HepG2 (cell line): Measurements from ENCODE around the gene MECR. TPM values are rescaled to one million over a fixed set of nuclear protein-coding genes. Genes with fewer than 3 reads are reported as not detected.
A peak's percentile ranks its signal among the peaks of the same experiment; 100 is the strongest.

ENCODE experiments used
- ATAC-seq: fragments of 200-7000 bp; cut with Tn5 transposase; 3 replicates; pipeline ENCODE4 v1.9.1; 2020; ENCODE audit warnings: mild to moderate bottlenecking, moderate library complexity
- BruUV-seq: library from RNA; stranded (reverse); fragments of 400-500 nt; replicated peaks from 2 replicates; lab custom pipeline; 2021; lab: Mats Ljungman, UMichigan
- CTCF ChIA-PET: fragments of 300-600 bp; formaldehyde crosslinking; extraction: SDS; loops from one replicate; lab custom pipeline; 2021; ENCODE audit warnings: low total read pairs, inconsistent platforms, low intra/inter-chr PET ratio; lab: Yijun Ruan, JAX
- POLR2A ChIA-PET: fragments of 350-600 bp; sonication (Branson Sonifier 250); formaldehyde crosslinking; loops from one replicate; lab custom pipeline; 2020; ENCODE audit warnings: antibody characterized with exemption, inconsistent platforms; lab: Yijun Ruan, JAX
- DNase-seq: peaks from one replicate; pipeline ENCODE4 v3.0.0-alpha.2; 2015; ENCODE audit warnings: low spot score
- FAIRE-seq: peaks from 3 replicates; lab custom pipeline; 2011; peaks lifted over from hg19 to GRCh38; lab: Jason Lieb, UNC
- H2AFZ ChIP-seq: one replicate; pipeline ENCODE4 v1.6.1; 2011; ENCODE audit warnings: low read length, inconsistent platforms
- H3K27ac ChIP-seq: fragments of 300-600 bp; 3 replicates; pipeline ENCODE4 v1.8.0; 2011; ENCODE audit warnings: mixed run types, mild to moderate bottlenecking, mixed read lengths, low read length, inconsistent platforms; ENCODE audit not compliant: insufficient read depth; ENCODE audit errors: extremely low read length
- H3K27me3 ChIP-seq, 2 experiments: fragments of 200-600 bp in 1 of 2; 2 replicates in 1 of 2; 3 replicates in 1 of 2; pipeline versions ENCODE4 v1.6.0 to v1.8.0; 2011; ENCODE audit warnings: low read length in 2 of 2, mild to moderate bottlenecking in 2 of 2, moderate library complexity in 2 of 2, inconsistent platforms in 1 of 2; ENCODE audit not compliant: insufficient read depth in 2 of 2, control insufficient read depth in 1 of 2
- H3K36me3 ChIP-seq, 2 experiments: fragments of 200-600 bp in 1 of 2; replicated peaks in 1 of 2; 2 replicates in 1 of 2; 3 replicates in 1 of 2; pipeline versions ENCODE4 v1.5.1 to v1.8.0; 2011; ENCODE audit warnings: low read length in 2 of 2, inconsistent platforms in 1 of 2; ENCODE audit not compliant: insufficient read depth in 2 of 2, control insufficient read depth in 1 of 2
- H3K4me1 ChIP-seq: 2 replicates; pipeline ENCODE4 v1.5.1; 2012; ENCODE audit warnings: low read length, inconsistent platforms; ENCODE audit not compliant: insufficient read depth
- H3K4me2 ChIP-seq: 2 replicates; pipeline ENCODE4 v1.6.0; 2011; ENCODE audit warnings: low read depth, low read length, inconsistent platforms
- H3K4me3 ChIP-seq, 3 experiments: fragments of 200-600 bp in 1 of 3; sonication (generic), shearing (Covaris generic) in 1 of 3; replicated peaks in 1 of 3; 2 replicates each; pipeline ENCODE4 v1.5.1; 2011 to 2016; ENCODE audit warnings: low read length in 3 of 3, inconsistent platforms in 2 of 3, low read depth in 2 of 3, mild to moderate bottlenecking in 2 of 3, control low read depth in 1 of 3, mixed read lengths in 1 of 3; ENCODE audit not compliant: insufficient read depth in 1 of 3
- H3K79me2 ChIP-seq: one replicate; pipeline ENCODE4 v1.6.1; 2011; ENCODE audit warnings: low read length, inconsistent platforms; ENCODE audit not compliant: insufficient read depth
- H3K9ac ChIP-seq: 2 replicates; pipeline ENCODE4 v1.6.0; 2011; ENCODE audit warnings: mild to moderate bottlenecking, low read depth, low read length, inconsistent platforms; ENCODE audit not compliant: insufficient read depth
- H3K9me3 ChIP-seq: 2 replicates; pipeline ENCODE4 v1.5.1; 2012; ENCODE audit warnings: mild to moderate bottlenecking, low read length
- H4K20me1 ChIP-seq: 2 replicates; pipeline ENCODE4 v1.6.0; 2011; ENCODE audit warnings: inconsistent platforms, mild to moderate bottlenecking, low read length, moderate library complexity; ENCODE audit not compliant: insufficient read depth
- ATF6 ChIP-seq: sonication (generic); formaldehyde crosslinking; conservative IDR thresholded peaks from 2 replicates; pipeline ENCODE4 v1.4.0; 2020; ENCODE audit warnings: missing genetic modification reagents
- ERF ChIP-seq: IDR thresholded peaks from 2 replicates; pipeline ENCODE4 v1.6.1; 2018; ENCODE audit warnings: missing biosample characterization, missing genetic modification reagents
- GATA4 ChIP-seq: sonication (generic); IDR thresholded peaks from 2 replicates; pipeline ENCODE4 v1.6.1; 2016; ENCODE audit warnings: antibody characterized with exemption, low read depth, borderline replicate concordance
- HIVEP1 ChIP-seq: sonication (generic); formaldehyde crosslinking; IDR thresholded peaks from 2 replicates; pipeline ENCODE4 v1.4.0; 2020; ENCODE audit warnings: mild to moderate bottlenecking, missing genetic modification reagents
- MAFK ChIP-seq, 2 experiments: IDR thresholded peaks in 1 of 2; conservative IDR thresholded peaks in 1 of 2; 2 replicates each; pipeline ENCODE4 v1.6.1; 2011; ENCODE audit warnings: improper control_type of control experiment in 2 of 2, low read length in 2 of 2
- SMC3 ChIP-seq: IDR thresholded peaks from 2 replicates; pipeline ENCODE4 v1.6.1; 2011; ENCODE audit warnings: low read length, improper control_type of control experiment
- SOX5 ChIP-seq: IDR thresholded peaks from 2 replicates; pipeline ENCODE4 v1.6.1; 2016; ENCODE audit warnings: borderline replicate concordance
- ZBTB33 ChIP-seq: sonication (generic); formaldehyde crosslinking; IDR thresholded peaks from 2 replicates; pipeline ENCODE4 v1.4.0; 2020; ENCODE audit warnings: missing genetic modification reagents
- ZKSCAN1 ChIP-seq: fragments of 150-350 bp; IDR thresholded peaks from 2 replicates; pipeline ENCODE4 v1.6.1; 2014; ENCODE audit warnings: low read length
- ZNF274 ChIP-seq: sonication (generic); formaldehyde crosslinking; IDR thresholded peaks from 2 replicates; pipeline ENCODE4 v1.5.1; 2020; ENCODE audit warnings: mild to moderate bottlenecking, missing genetic modification reagents
- ZNF282 ChIP-seq: fragments of 450-650 bp; IDR thresholded peaks from 2 replicates; pipeline ENCODE4 v1.6.1; 2018; ENCODE audit not compliant: partially characterized antibody
- ZNF337 ChIP-seq: sonication (generic); formaldehyde crosslinking; IDR thresholded peaks from 2 replicates; pipeline ENCODE4 v1.5.1; 2020; ENCODE audit warnings: missing genetic modification reagents, low read depth, mild to moderate bottlenecking, borderline replicate concordance
- ZNF557 ChIP-seq: sonication (generic); formaldehyde crosslinking; IDR thresholded peaks from 2 replicates; pipeline ENCODE4 v1.4.0; 2020; ENCODE audit warnings: missing genetic modification reagents
- ZNF564 ChIP-seq: sonication (generic); formaldehyde crosslinking; IDR thresholded peaks from 2 replicates; pipeline ENCODE4 v1.8.1; 2023; ENCODE audit warnings: mild to moderate bottlenecking, missing genetic modification reagents
- ZNF83 ChIP-seq: sonication (generic); formaldehyde crosslinking; IDR thresholded peaks from 2 replicates; pipeline ENCODE4 v1.4.0; 2020; ENCODE audit warnings: missing genetic modification reagents, mild to moderate bottlenecking, borderline replicate concordance
- ZNF883 ChIP-seq: sonication (generic); formaldehyde crosslinking; IDR thresholded peaks from 2 replicates; pipeline ENCODE4 v1.5.1; 2020; ENCODE audit warnings: mild to moderate bottlenecking, missing genetic modification reagents; ENCODE audit errors: not compliant biosample characterization
- WGBS: methylation state at CpG from one replicate; pipeline ENCODE4 v1.1.6; 2017; ENCODE audit warnings: low lambda C conversion rate; 5-methylcytosine and 5-hydroxymethylcytosine counted together
- in situ Hi-C: cut with HindIII; loops from 2 replicates; pipeline ENCODE4 v1.10.0; 2017; ENCODE audit warnings: low pct_unique_long_range_greater_than_20kb; ENCODE audit not compliant: extremely low pct_ligation_motif_present
- intact Hi-C: fragments of 100-400 bp; cut with micrococcal nuclease; formaldehyde crosslinking; loops from one replicate; pipeline ENCODE4 v1.10.0; 2022; ENCODE audit not compliant: unreplicated experiment
- polyA plus RNA-seq, 8 experiments: library from polyadenylated mRNA; depleted of rRNA in 3 of 8; stranded (reverse) in 7 of 8; unstranded in 1 of 8; fragments of >200 nt; fragmentation: Illumina TruSeq in 4 of 8; extraction: Trizol in 4 of 8; gene quantifications; 2 replicates each; pipeline versions ENCODE4 v1.2.1 to v1.2.3, GENCODE V29; 2011 to 2016; ENCODE audit warnings: low read depth in 4 of 8, missing spikeins in 1 of 8, mixed read lengths in 1 of 8; ENCODE audit not compliant: insufficient read depth in 1 of 8
- total RNA-seq, 5 experiments: library from RNA; depleted of rRNA; stranded (reverse); fragments of >200 nt; fragmentation: Illumina TruSeq; extraction: Trizol; gene quantifications; 2 replicates each; pipeline ENCODE4 v1.2.3, GENCODE V29; 2016; ENCODE audit warnings: low read depth in 1 of 5
- TF ChIP-seq, protein P1 (sequence below): sonication (generic); formaldehyde crosslinking; IDR thresholded peaks from 2 replicates; pipeline ENCODE4 v1.4.0; 2020; ENCODE audit warnings: missing genetic modification reagents, borderline replicate concordance
- TF ChIP-seq, protein P2 (sequence below): sonication (generic); formaldehyde crosslinking; IDR thresholded peaks from 2 replicates; pipeline ENCODE4 v1.4.0; 2020; ENCODE audit warnings: missing genetic modification reagents, low read depth, mild to moderate bottlenecking, borderline replicate concordance

The MECR gene
- total and polyA plus RNA-seq, 2 of the 13 experiments (the other 11 are each of a cell fraction or from before 2014, with no cell fraction given), result 18.8 to 24.9 TPM

GRCh38 chr1:29272147-29272907, 41.6 kb upstream of the MECR start (continued):
- TF ChIP-seq ATF6 (CRISPR knock-in tag) (no peak), ZBTB33 (CRISPR knock-in tag) (no peak), SOX5 (CRISPR knock-in tag) (no peak), MAFK (conservative IDR thresholded peaks at IDR 0.05 in 1 of 2, IDR thresholded peaks at IDR 0.05 in 1 of 2; ENCODE audit: low read length in 2 of 2) (no peak), HIVEP1 (CRISPR knock-in tag) (no peak), ZNF274 (no peak)

DNA sequence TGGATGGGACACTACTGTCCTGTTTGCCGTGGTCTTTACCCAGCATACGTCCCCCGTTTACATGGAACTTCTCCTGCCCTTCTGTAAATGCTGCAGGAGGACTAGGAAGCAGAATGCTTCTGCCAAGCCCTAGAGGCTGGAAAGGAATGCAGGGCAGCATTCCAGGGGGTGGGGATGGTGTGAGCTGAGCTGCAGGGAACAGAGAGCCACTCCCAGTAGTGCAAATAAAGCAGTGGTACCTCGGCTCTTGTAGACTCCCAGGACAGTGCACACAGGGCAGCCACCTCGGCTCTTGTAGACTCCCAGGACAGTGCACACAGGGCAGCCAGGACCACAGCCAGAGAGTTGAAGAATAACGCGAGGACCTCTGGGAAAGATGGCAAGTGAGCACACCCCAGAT, 41.0 kb upstream of the MECR start:
- H3K4me1 ChIP-seq, result peaks cover 23% of the 10 kb centered on the region
- H3K4me2 ChIP-seq, result no peak overlapping the region
- H3K9me3 ChIP-seq, result no peaks in the 10 kb centered on the region
- intact Hi-C loops (no loop called here), in situ Hi-C loops (no loop called here)
- BruUV-seq, result no TSS peak
- peak; percentile 95 for FAIRE-seq
- ATAC-seq, result peak; percentile 100
- H3K4me3 ChIP-seq, result no peak overlapping the region
- ChIA-PET CTCF (no interaction called here), POLR2A (no interaction called here)
- no peak overlapping the region for H3K9ac ChIP-seq
- no peak overlapping the region for H2AFZ ChIP-seq
- WGBS, result 14% methylated on average over 7 of the region's 7 CpGs
- H3K27ac ChIP-seq, result no peak overlapping the region
- no peaks in the 10 kb centered on the region for H3K27me3 ChIP-seq
- DNase-seq, result peak; percentile 84
- H4K20me1 ChIP-seq, result peaks cover 6% of the 10 kb centered on the region
- peaks cover 3 to 5% of the 10 kb centered on the region in 2 experiments; a peak in 3 of 5 replicates for H3K36me3 ChIP-seq
- H3K79me2 ChIP-seq, result no peaks in the 10 kb centered on the region
- TF ChIP-seq ZNF282 (no peak), SMC3 (no peak), ZNF83 (CRISPR knock-in tag) (no peak), ERF (CRISPR knock-in tag) (no peak), ZNF337 (no peak), ZNF557 (no peak), ZKSCAN1 (no peak), ZNF883 (no peak), ZNF564 (CRISPR knock-in tag) (no peak), GATA4 (no peak)
- TF ChIP-seq, protein P1, sequence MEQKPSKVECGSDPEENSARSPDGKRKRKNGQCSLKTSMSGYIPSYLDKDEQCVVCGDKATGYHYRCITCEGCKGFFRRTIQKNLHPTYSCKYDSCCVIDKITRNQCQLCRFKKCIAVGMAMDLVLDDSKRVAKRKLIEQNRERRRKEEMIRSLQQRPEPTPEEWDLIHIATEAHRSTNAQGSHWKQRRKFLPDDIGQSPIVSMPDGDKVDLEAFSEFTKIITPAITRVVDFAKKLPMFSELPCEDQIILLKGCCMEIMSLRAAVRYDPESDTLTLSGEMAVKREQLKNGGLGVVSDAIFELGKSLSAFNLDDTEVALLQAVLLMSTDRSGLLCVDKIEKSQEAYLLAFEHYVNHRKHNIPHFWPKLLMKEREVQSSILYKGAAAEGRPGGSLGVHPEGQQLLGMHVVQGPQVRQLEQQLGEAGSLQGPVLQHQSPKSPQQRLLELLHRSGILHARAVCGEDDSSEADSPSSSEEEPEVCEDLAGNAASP (CRISPR knock-in tag), result no peak
- TF ChIP-seq, protein P2, sequence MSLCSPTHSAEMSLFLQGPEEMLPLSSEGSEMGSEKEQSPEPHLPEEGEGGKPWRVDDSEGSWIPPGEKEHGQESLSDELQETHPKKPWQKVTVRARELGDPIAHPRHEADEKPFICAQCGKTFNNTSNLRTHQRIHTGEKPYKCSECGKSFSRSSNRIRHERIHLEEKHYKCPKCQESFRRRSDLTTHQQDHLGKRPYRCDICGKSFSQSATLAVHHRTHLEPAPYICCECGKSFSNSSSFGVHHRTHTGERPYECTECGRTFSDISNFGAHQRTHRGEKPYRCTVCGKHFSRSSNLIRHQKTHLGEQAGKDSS (CRISPR knock-in tag), result peak; percentile 98
